Esophagus (tissue), 2 donors: ENCODE measurements around the gene RPS21. TPM values are rescaled to one million over a fixed set of nuclear protein-coding genes. Genes with fewer than 3 reads are reported as not detected.

Source experiments
- H3K27ac ChIP-seq, 2 donors: one replicate each; pipeline ENCODE4 v1.5.1; 2013; ENCODE audit warnings: low read depth in 2 of 2, mild to moderate bottlenecking in 2 of 2, inconsistent platforms in 1 of 2, low read length in 1 of 2, moderate library complexity in 1 of 2
- H3K27me3 ChIP-seq, 2 donors: one replicate each; pipeline ENCODE4 v1.6.1; 2013; ENCODE audit warnings: low read length in 2 of 2, control low read depth in 1 of 2, mild to moderate bottlenecking in 1 of 2; ENCODE audit not compliant: insufficient read depth in 2 of 2, control insufficient read depth in 1 of 2
- H3K36me3 ChIP-seq, 2 donors: one replicate each; pipeline ENCODE4 v1.6.1; 2013; ENCODE audit warnings: low read length in 1 of 2; ENCODE audit not compliant: control insufficient read depth in 2 of 2, insufficient read depth in 2 of 2
- H3K4me1 ChIP-seq, 2 donors: one replicate each; pipeline ENCODE4 v1.6.1; 2013; ENCODE audit warnings: low read length in 1 of 2; ENCODE audit not compliant: control insufficient read depth in 2 of 2, insufficient read depth in 2 of 2
- H3K4me3 ChIP-seq, 2 donors: one replicate each; pipeline ENCODE4 v1.5.1; 2013; ENCODE audit warnings: low read length in 2 of 2, mild to moderate bottlenecking in 2 of 2, low read depth in 1 of 2, moderate library complexity in 1 of 2
- H3K9me3 ChIP-seq, 2 donors: one replicate each; pipeline ENCODE4 v1.6.1; 2013; ENCODE audit warnings: mild to moderate bottlenecking in 2 of 2, low read depth in 1 of 2, low read length in 1 of 2, moderate library complexity in 1 of 2; ENCODE audit not compliant: control insufficient read depth in 2 of 2, insufficient read depth in 1 of 2
- WGBS, 2 donors: extraction: QIAGEN DNeasy Blood & Tissue Kit; methylation state at CpG; one replicate each; pipeline ENCODE4 v1.1.7; 2013; 5-methylcytosine and 5-hydroxymethylcytosine counted together
- polyA plus RNA-seq, 2 donors: library from polyadenylated mRNA; stranded (reverse); fragments of 200-250 nt; gene quantifications; one replicate each; pipeline ENCODE4 v1.2.3, GENCODE V29; 2013
- donor health status: healthy with polysubstance abuse.
- donor health status: Bipolar disorder and iron deficiency.

Gene RPS21
- polyA plus RNA-seq, 2 donors: 4,370 to 5,155 TPM

DNA sequence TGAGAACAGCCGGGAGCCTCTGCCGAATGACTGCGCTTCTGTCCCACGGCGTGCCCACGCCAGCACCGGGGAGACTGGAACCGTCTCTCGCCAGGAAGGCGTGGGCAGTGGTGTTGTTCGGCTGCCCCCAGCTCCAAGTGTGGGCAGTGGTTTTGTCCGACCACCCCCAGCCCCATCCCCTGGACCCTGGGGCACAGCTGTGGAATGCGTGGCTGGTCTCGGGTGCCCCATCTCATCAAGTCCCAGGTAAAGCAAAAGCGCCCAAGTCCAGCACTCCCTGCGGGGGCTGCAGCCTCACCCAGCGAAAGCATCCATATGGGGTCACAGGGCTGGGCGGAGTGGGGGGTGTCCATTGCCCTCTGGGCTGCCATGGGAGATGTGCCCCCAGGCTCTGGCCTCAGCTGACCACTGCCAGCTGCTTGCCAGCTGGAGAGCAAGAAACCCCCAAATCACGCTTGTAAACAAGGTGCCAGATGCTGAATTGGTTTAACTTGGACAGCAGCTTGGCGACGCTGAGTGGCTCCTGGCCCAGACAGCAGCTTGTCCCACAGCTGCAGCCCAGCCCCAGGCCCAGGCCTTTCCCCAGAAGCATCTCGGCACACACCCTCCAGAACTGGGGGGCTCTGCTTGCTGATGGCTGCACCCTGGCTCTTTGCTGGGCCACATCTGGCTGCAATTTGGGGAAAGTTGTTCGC, 15.7 kb downstream of the RPS21 start:
- Histone ChIP-seq H3K27me3 (no peaks in the 10 kb centered on the region), H3K4me1 (peaks cover 5 to 19% of the 10 kb centered on the region in 2 donors), H3K27ac (no peak overlapping the region), H3K36me3 (peaks cover 0 to 7% of the 10 kb centered on the region in 2 donors), H3K4me3 (no peak overlapping the region), H3K9me3 (no peaks in the 10 kb centered on the region)
- 93 to 94% methylated on average over 23 of the region's 23 CpGs for WGBS, 2 donors

DNA sequence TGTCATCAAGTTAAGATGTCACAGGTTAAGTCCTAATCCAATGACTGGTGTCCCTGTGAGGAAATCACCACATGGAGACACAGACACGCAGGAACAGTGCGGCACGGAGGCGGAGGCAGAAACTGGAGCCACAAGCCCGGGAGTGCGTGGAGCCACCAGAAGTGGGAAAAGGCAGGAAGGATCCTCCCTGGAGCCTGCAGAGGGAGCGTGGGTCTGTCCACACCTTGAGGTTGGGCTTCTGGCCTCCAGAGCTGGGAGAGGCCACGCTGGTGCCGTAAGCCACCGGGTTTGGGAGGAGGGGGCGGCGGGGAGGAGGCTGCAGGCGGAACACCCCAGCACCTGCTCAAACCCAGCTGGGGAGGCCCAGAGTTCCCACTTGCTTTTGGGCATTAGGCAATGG, 16.4 kb downstream of the RPS21 start:
- WGBS, 2 donors: 80 to 82% methylated on average over 13 of the region's 13 CpGs
- no peak overlapping the region for H3K27ac ChIP-seq
- no peaks in the 10 kb centered on the region for H3K9me3 ChIP-seq
- H3K36me3 ChIP-seq: peaks cover 0 to 7% of the 10 kb centered on the region in 2 donors
- no peaks in the 10 kb centered on the region for H3K27me3 ChIP-seq
- peaks cover 5 to 25% of the 10 kb centered on the region in 2 donors for H3K4me1 ChIP-seq
- H3K4me3 ChIP-seq: no peak overlapping the region

- Histone ChIP-seq H3K27ac (no peak overlapping the region), H3K27me3 (no peaks in the 10 kb centered on the region), H3K4me3 (no peak overlapping the region), H3K9me3 (no peaks in the 10 kb centered on the region), H3K36me3 (peaks cover 0 to 7% of the 10 kb centered on the region in 2 donors), H3K4me1 (peaks cover 5 to 25% of the 10 kb centered on the region in 2 donors)
- WGBS, 2 donors: 91% methylated on average over 9 of the region's 9 CpGs
These were observed 17.3 kb downstream of the RPS21 start for GRCh38 chr20:62404112-62404665.

DNA sequence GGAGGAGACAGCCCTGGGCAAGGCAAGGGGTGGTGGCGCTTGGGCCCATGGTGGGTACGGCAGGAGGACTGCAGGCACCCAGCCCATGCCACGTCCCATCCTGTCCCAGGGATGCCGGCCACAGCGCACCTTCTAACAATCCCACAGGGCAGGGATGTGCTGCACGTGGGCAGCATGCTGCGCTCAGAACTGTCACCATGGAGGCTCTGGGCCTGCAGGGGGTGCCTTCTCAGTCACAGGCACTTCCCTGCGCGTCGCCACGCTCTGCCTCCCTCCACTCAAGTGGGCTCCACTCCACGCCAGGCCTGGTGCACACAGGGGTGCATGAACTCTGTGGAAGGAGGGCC, 17.8 kb downstream of the RPS21 start:
- peaks cover 0 to 7% of the 10 kb centered on the region in 2 donors for H3K36me3 ChIP-seq

GRCh38 chr20:62405108-62405980, 18.4 kb downstream of the RPS21 start:
- no peaks in the 10 kb centered on the region for H3K9me3 ChIP-seq
- no peak overlapping the region for H3K4me3 ChIP-seq
- H3K36me3 ChIP-seq: peaks cover 0 to 7% of the 10 kb centered on the region in 2 donors
- WGBS, 2 donors: 72 to 74% methylated on average over 23 of the region's 23 CpGs
- peaks cover 8 to 30% of the 10 kb centered on the region in 2 donors for H3K4me1 ChIP-seq
- H3K27ac ChIP-seq: no peak overlapping the region
- H3K27me3 ChIP-seq: no peaks in the 10 kb centered on the region

More for the DNA sequence above, 17.8 kb downstream of the RPS21 start:
- Histone ChIP-seq H3K27ac (no peak overlapping the region), H3K27me3 (no peaks in the 10 kb centered on the region), H3K9me3 (no peaks in the 10 kb centered on the region), H3K4me1 (peaks cover 5 to 25% of the 10 kb centered on the region in 2 donors), H3K4me3 (no peak overlapping the region)
- 92 to 95% methylated on average over 11 to 12 of the region's 12 CpGs for WGBS, 2 donors

DNA sequence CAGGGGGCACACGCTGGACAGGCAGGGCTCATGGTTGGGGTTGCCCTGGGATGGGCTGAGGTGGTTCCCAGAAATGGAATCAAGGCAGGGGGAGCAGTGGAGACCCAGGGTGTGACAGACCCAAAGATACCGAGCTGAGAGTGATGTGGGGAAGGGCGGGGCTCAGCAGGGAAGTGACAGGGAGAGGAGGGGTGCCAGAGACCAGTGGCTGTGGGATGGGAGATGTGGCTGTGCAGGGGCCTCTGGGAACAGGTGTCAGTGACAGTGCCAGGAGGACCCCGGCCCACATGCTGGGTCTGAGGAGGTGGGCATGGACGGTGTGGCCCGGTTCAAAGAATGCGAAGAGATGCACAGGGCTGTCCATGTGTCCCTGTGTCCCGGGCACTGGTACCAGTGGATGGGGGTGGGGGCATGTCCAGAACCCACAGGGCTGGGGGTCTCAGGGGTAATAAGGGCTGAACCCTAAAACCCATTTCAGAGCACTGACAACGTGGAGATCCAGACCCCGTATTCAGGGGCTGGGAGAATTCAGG, 19.1 kb downstream of the RPS21 start:
- H3K4me3 ChIP-seq: peak overlapping the region in 1 of 2 donors; percentile 83
- 50 to 56% methylated on average over 10 of the region's 10 CpGs for WGBS, 2 donors
- no peaks in the 10 kb centered on the region for H3K9me3 ChIP-seq
- peaks cover 10 to 31% of the 10 kb centered on the region in 2 donors for H3K4me1 ChIP-seq
- H3K27me3 ChIP-seq: no peaks in the 10 kb centered on the region
- H3K36me3 ChIP-seq: peaks cover 0 to 7% of the 10 kb centered on the region in 2 donors
- no peak overlapping the region for H3K27ac ChIP-seq

DNA sequence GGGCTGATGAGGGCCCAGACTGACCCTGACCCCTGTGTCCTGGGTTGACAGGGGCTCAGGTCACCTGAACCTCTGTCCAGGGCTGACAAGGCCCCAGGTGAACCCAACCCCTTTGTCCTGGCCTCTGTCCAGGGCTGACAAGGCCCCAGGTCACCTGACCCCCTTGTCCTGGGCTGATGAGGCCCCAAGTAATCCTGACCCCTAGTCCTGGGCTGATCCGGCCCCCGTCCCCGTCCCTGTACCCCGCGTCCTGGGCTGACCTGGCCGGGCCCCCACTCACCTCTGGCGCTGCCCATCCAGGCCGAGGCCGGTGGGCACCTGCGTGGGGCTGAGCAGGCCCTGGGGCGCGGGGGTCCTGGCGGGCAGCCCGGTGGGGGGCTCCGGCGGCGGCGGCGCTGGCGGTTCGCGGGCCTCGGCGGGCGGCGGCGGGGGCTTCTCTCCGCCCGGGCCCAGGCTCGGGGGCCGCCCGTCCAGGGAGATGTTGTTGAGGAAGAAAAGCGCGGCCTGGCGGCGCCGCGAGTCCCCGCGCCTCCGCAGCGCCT, 19.8 kb downstream of the RPS21 start:
- H3K36me3 ChIP-seq: peaks cover 0 to 5% of the 10 kb centered on the region in 2 donors
- H3K9me3 ChIP-seq: no peaks in the 10 kb centered on the region
- no peaks in the 10 kb centered on the region for H3K27me3 ChIP-seq
- peak overlapping the region in 1 of 2 donors; percentile 47 for H3K27ac ChIP-seq
- peaks cover 10 to 31% of the 10 kb centered on the region in 2 donors for H3K4me1 ChIP-seq
- peak overlapping the region; percentile 50 to 83 for H3K4me3 ChIP-seq
- WGBS, 2 donors: 0 to 1% methylated on average over 16 to 42 of the region's 42 CpGs

GRCh38 chr20:62407221-62407992, 20.5 kb downstream of the RPS21 start, which contains the start of gene CABLES2:
TSS of gene CABLES2 (minus strand) at chr20:62407285. CDS start at chr20:62407276, 9 bp downstream.
- peaks cover 10 to 31% of the 10 kb centered on the region in 2 donors for H3K4me1 ChIP-seq
- H3K27ac ChIP-seq: peak within 1 kb of the TSS in 1 of 2 donors; percentile 60
- H3K27me3 ChIP-seq: no peaks in the 10 kb centered on the region
- H3K4me3 ChIP-seq: peak within 1 kb of the TSS; percentile 50 to 83
- 5% methylated on average over 41 to 73 of the region's 73 CpGs for WGBS, 2 donors
- H3K36me3 ChIP-seq: peaks cover 0 to 2% of the 10 kb centered on the region in 2 donors
- H3K9me3 ChIP-seq: no peaks in the 10 kb centered on the region
